Measurements from ENCODE around the gene ZKSCAN2.

GRCh38 chr16:25256695-25257469 is 763 bp downstream of the ZKSCAN2 start:
- TF ChIP-seq CTCF (IDR thresholded peaks at IDR 0.05 in 8 of 11, conservative IDR thresholded peaks at IDR 0.05 in 3 of 11): no peak
- TF ChIP-seq POLR2AphosphoS5 (IDR thresholded peaks at IDR 0.05): no peak

Data from spleen (tissue), 7 donors.